GM10266 (cell line): Measurements from ENCODE around the gene SLC66A2.

Source experiments
- DNase-seq: peaks from one replicate; pipeline ENCODE4 v3.0.0; 2012; ENCODE audit errors: extremely low spot score
- TF ChIP-seq, protein P1 (sequence below): IDR thresholded peaks from 2 replicates; pipeline ENCODE4 v1.5.1; 2012; ENCODE audit warnings: mild to moderate bottlenecking, low read depth; ENCODE audit not compliant: control insufficient read depth, insufficient read depth; ENCODE audit errors: missing control alignments

SLC66A2 gene

DNA sequence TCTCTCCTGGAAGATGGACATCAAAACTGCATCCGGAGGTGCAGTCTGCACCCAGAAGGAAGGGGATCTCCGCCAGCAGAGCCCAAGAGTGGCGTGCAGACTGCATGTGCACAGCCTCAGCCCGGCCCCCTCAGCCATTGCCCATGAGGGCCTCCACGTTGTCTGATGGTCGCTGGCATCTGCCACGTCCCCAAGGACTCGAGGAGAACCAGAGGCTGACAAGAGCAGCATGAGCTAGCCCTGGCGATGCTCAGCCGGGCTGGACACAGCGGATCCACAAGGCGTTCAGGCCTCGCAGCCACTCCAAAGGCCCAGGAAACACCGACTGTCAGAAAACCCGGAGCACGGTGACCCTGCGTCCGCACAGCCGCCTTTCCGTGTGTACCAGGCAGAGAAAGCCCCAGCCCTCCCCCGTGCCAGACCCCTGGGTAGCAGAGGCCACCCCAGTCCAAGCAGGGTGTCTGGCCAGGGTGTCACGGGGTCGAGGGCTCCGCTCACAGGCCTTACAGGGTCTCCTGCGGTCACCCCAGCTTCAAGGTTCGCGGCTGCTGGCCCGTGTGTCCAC is 48.3 kb downstream of the SLC66A2 start:
- no peak for DNase-seq
- TF ChIP-seq, protein P1, sequence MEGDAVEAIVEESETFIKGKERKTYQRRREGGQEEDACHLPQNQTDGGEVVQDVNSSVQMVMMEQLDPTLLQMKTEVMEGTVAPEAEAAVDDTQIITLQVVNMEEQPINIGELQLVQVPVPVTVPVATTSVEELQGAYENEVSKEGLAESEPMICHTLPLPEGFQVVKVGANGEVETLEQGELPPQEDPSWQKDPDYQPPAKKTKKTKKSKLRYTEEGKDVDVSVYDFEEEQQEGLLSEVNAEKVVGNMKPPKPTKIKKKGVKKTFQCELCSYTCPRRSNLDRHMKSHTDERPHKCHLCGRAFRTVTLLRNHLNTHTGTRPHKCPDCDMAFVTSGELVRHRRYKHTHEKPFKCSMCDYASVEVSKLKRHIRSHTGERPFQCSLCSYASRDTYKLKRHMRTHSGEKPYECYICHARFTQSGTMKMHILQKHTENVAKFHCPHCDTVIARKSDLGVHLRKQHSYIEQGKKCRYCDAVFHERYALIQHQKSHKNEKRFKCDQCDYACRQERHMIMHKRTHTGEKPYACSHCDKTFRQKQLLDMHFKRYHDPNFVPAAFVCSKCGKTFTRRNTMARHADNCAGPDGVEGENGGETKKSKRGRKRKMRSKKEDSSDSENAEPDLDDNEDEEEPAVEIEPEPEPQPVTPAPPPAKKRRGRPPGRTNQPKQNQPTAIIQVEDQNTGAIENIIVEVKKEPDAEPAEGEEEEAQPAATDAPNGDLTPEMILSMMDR = no peak

DNA sequence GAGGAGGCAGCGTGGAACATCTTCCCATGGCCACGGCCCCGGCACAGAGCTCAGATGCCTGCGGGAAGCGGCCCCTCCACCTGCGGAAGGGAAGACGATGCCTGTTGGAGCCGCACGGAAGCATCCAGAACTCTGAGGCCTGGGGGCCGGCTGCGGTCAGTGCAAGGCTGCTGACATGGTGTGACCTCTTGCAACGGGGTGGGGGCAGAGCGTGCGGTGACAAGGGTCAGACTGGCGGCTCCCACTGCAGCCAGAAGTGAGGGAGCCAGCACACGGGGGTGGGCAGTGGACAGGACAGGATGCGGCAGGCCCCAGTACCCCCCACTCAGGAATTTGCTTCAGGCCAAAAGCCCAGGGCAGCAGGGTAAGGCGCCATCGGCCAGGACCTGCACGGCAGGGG is 48.8 kb downstream of the SLC66A2 start:
- DNase-seq = no peak
- TF ChIP-seq, protein P1 = no peak

DNA sequence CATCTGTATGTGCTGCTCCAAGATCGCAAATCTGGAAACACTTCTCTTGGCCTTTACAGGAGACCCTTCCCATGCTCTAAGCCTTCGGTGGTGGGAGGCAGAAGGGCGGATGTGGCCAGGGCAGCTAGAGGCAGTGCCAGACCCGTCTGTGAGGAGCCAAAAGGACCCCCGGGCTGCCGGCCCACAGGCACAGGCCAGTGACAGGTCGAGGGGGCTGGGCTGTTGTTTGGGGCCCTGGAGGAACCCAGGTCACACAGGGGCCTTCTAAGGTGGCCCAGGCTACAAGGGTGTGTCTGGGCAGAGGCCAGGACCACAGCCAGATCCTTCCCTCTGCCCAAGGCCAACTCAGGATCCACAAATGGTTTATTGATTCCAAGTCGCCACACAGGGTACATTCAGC is 49.4 kb downstream of the SLC66A2 start:
- no peak for DNase-seq
- TF ChIP-seq, protein P1 = no peak

DNA sequence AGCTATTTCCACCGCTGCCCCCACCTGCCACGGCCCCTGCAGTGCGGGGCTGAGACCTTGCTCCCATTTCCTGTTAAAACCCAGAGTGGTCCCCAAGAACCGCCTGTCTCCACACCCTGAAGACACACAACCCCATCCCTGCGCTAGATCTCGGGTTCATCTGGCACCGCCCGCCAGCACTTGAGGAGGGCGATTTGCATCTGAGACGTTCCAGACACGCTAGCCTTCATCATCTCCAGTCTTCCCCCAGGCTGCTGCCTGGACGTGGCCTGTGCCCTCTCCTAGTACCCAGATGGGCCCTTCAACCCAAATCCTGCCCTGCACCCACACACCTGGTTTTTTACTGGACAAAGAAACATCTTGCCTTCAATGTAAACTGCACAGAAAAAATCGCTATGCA is 49.8 kb downstream of the SLC66A2 start:
- DNase-seq = no peak
- TF ChIP-seq, protein P1 = no peak

DNA sequence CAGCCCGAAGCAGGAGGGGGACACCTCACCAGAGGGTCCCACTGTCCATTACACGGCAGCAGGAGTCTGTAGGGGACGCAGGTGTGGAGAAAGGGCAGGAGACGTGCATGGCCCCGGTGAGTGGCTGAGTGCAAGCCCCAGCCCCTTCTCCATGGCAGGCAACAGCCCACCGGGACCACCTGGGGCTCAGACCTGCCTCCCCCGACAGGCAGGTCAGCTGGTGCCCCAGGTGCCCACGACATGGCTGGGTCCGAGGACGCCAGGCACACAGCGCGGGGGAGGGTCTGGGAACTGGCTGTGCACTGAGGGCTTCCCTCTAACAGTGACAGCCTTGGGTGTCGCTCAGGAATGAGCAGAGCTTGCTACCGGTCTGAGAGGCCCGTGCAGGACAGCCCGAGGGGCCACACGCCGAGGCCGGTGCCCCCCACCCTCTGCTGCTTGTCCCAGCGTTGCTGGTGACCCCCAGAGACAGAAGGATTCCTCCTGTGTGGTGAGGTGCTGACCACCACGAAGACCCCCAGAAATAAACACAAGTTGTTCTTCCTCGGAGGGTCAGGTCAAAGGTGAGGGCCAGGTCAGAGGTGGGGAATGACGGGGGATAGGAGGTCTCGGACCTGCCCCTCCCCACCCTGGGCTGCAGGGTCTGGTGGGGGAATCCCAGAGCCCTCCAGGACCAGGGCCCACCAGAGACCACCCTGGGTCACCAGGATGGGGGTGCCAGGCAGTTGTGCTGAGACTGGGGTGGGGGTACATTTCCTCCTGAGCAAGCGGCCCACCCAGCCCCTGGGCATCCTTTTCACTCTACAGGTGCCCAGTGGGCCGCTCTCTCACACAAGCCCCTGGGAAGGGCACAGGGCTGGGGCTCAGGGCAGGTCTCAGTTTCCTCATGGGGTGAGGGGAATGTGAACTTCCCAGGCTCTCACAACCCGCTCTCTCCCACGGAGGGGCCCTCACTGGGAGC is 50.6 kb downstream of the SLC66A2 start:
- no peak for DNase-seq
- TF ChIP-seq, protein P1 = no peak

DNA sequence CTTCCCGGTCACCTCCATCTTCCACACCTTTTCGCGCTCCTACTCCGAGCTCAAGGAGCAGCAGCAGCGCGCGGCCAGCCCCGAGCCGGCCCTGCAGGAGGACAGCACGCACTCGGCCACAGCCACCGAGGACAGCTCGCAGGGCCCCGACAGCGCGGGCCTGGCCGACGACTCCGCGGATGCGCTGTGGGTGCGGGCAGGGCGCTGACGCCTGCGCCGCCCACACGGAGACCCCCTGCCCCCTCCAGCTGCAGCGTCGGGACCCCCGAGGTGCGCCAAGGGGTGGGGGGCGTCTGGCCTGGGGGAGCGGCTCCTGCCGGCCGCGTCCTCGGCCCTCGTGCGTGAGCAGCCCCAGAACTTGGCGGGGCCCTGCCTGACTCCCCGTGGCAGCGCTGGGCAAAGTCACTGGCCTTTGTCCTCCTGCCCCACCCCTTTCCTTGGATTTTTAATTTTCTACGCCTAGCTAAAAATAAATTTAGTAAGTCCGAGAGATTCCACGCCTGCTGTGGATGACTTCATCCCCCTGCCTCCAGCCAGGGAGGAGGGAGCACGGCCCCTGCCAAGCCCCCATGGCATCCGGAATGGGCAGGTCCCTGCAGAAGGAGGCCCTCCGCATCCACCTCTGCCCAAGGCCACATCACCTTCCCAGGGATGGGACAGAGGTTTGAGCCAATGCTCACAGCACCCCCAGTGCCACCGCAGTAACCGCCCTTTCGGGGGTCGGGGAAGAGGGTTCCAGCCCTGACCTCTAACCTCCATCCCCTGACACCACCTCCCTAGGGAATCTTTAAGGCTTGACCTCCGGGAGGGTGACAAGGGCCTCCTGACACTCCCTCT is 51.6 kb downstream of the SLC66A2 start:
- TF ChIP-seq, protein P1 = no peak
- DNase-seq = no peak
